ENCODE measurements around the gene ARL6IP4. TPM values are rescaled to one million over a fixed set of nuclear protein-coding genes. Genes with fewer than 3 reads are reported as not detected.

Gene ARL6IP4
- total and polyA plus RNA-seq, 5 donors: 158 to 299 (median 170) TPM

- no peaks in the 10 kb centered on the region for H3K9me3 ChIP-seq (ENCODE audit: control insufficient read depth, low read length)
- H3K27ac ChIP-seq (ENCODE audit: low read length): no peak overlapping the region
- peak in 2 of 3 donors; percentile 29 to 48 for DNase-seq
- intact Hi-C loops (cut with DNase I): no loop called here
- 94% methylated on average over 13 of the region's 13 CpGs for WGBS
- no peak for ATAC-seq
- H3K27me3 ChIP-seq (ENCODE audit: control insufficient read depth, insufficient read depth): no peaks in the 10 kb centered on the region
- H3K4me1 ChIP-seq (ENCODE audit: control insufficient read depth, insufficient read depth, low read length): peaks cover 2% of the 10 kb centered on the region
- no peak overlapping the region for H3K4me3 ChIP-seq (ENCODE audit: low read length)
Measured at GRCh38 chr12:122990961-122991622, 10.6 kb downstream of the ARL6IP4 start.

GRCh38 chr12:122991623-122992275, 11.3 kb downstream of the ARL6IP4 start:
- H3K4me3 ChIP-seq (ENCODE audit: low read length): no peak overlapping the region
- no peak for ATAC-seq
- peaks cover 2% of the 10 kb centered on the region for H3K4me1 ChIP-seq (ENCODE audit: control insufficient read depth, insufficient read depth, low read length)
- no peak overlapping the region for H3K27ac ChIP-seq (ENCODE audit: low read length)
- no peaks in the 10 kb centered on the region for H3K9me3 ChIP-seq (ENCODE audit: control insufficient read depth, low read length)
- DNase-seq: peak in 2 of 3 donors; percentile 56 to 64
- H3K27me3 ChIP-seq (ENCODE audit: control insufficient read depth, insufficient read depth): no peaks in the 10 kb centered on the region
- 82% methylated on average over 27 of the region's 27 CpGs for WGBS
- intact Hi-C loops (cut with DNase I): no loop called here

GRCh38 chr12:122992386-122992785, 11.9 kb downstream of the ARL6IP4 start:
- DNase-seq: peak in 2 of 3 donors; percentile 37 to 55
- no peaks in the 10 kb centered on the region for H3K27me3 ChIP-seq (ENCODE audit: control insufficient read depth, insufficient read depth)
- no peak for ATAC-seq
- H3K4me3 ChIP-seq (ENCODE audit: low read length): no peak overlapping the region
- no peak overlapping the region for H3K27ac ChIP-seq (ENCODE audit: low read length)
- no peaks in the 10 kb centered on the region for H3K9me3 ChIP-seq (ENCODE audit: control insufficient read depth, low read length)
- intact Hi-C loops (cut with DNase I): no loop called here
- H3K4me1 ChIP-seq (ENCODE audit: control insufficient read depth, insufficient read depth, low read length): peaks cover 2% of the 10 kb centered on the region
- 70% methylated on average over 19 of the region's 19 CpGs for WGBS

GRCh38 chr12:122994140-122994675, 13.7 kb downstream of the ARL6IP4 start:
- no peak for ATAC-seq
- Histone ChIP-seq H3K4me1 (ENCODE audit: control insufficient read depth, insufficient read depth, low read length) (peaks cover 2% of the 10 kb centered on the region), H3K9me3 (ENCODE audit: control insufficient read depth, low read length) (no peaks in the 10 kb centered on the region), H3K4me3 (ENCODE audit: low read length) (no peak overlapping the region), H3K27ac (ENCODE audit: low read length) (no peak overlapping the region), H3K27me3 (ENCODE audit: control insufficient read depth, insufficient read depth) (no peaks in the 10 kb centered on the region)
- DNase-seq: peak in 2 of 3 donors; percentile 27 to 32
- intact Hi-C loops (cut with DNase I): no loop called here
- WGBS: 94% methylated on average over 10 of the region's 10 CpGs

GRCh38 chr12:122994781-122995502, 14.5 kb downstream of the ARL6IP4 start:
- H3K27ac ChIP-seq (ENCODE audit: low read length): no peak overlapping the region
- peaks cover 2% of the 10 kb centered on the region for H3K4me1 ChIP-seq (ENCODE audit: control insufficient read depth, insufficient read depth, low read length)
- ATAC-seq (no peak), DNase-seq (peak in 2 of 3 donors; percentile 7 to 43)
- H3K9me3 ChIP-seq (ENCODE audit: control insufficient read depth, low read length): no peaks in the 10 kb centered on the region
- H3K27me3 ChIP-seq (ENCODE audit: control insufficient read depth, insufficient read depth): no peaks in the 10 kb centered on the region
- intact Hi-C loops (cut with DNase I): no loop called here
- 87% methylated on average over 13 of the region's 13 CpGs for WGBS
- H3K4me3 ChIP-seq (ENCODE audit: low read length): no peak overlapping the region

GRCh38 chr12:122995503-122996187, 15.2 kb downstream of the ARL6IP4 start:
- ATAC-seq: peak; percentile 36 to 63
- Histone ChIP-seq H3K4me3 (ENCODE audit: low read length) (no peak overlapping the region), H3K9me3 (ENCODE audit: control insufficient read depth, low read length) (no peaks in the 10 kb centered on the region), H3K27ac (ENCODE audit: low read length) (no peak overlapping the region), H3K4me1 (ENCODE audit: control insufficient read depth, insufficient read depth, low read length) (peaks cover 2% of the 10 kb centered on the region), H3K27me3 (ENCODE audit: control insufficient read depth, insufficient read depth) (no peaks in the 10 kb centered on the region)
- DNase-seq: peak; percentile 66 to 90 (median 90)
- WGBS: 67% methylated on average over 20 of the region's 20 CpGs
- intact Hi-C loops (cut with DNase I): no loop called here

- no peak for ATAC-seq
- intact Hi-C loops (cut with DNase I): no loop called here
- 95% methylated on average over 7 of the region's 7 CpGs for WGBS
- Histone ChIP-seq H3K4me1 (ENCODE audit: control insufficient read depth, insufficient read depth, low read length) (peaks cover 2% of the 10 kb centered on the region), H3K27ac (ENCODE audit: low read length) (no peak overlapping the region), H3K27me3 (ENCODE audit: control insufficient read depth, insufficient read depth) (no peaks in the 10 kb centered on the region), H3K9me3 (ENCODE audit: control insufficient read depth, low read length) (no peaks in the 10 kb centered on the region), H3K4me3 (ENCODE audit: low read length) (no peak overlapping the region)
- DNase-seq: peak in 2 of 3 donors; percentile 44 to 55
Measured at GRCh38 chr12:122996188-122996601, 15.7 kb downstream of the ARL6IP4 start.

- intact Hi-C loops (cut with DNase I): no loop called here
- no peaks in the 10 kb centered on the region for H3K27me3 ChIP-seq (ENCODE audit: control insufficient read depth, insufficient read depth)
- H3K9me3 ChIP-seq (ENCODE audit: control insufficient read depth, low read length): no peaks in the 10 kb centered on the region
- DNase-seq (peak in 2 of 3 donors; percentile 24 to 44), ATAC-seq (no peak)
- H3K4me1 ChIP-seq (ENCODE audit: control insufficient read depth, insufficient read depth, low read length): peaks cover 2% of the 10 kb centered on the region
- H3K27ac ChIP-seq (ENCODE audit: low read length): no peak overlapping the region
- H3K4me3 ChIP-seq (ENCODE audit: low read length): no peak overlapping the region
- 90% methylated on average over 16 of the region's 16 CpGs for WGBS
Measured at GRCh38 chr12:122996621-122997342, 16.3 kb downstream of the ARL6IP4 start.

GRCh38 chr12:122997343-122998250, 17.1 kb downstream of the ARL6IP4 start:
- DNase-seq (peak in 2 of 3 donors; percentile 44 to 56), ATAC-seq (no peak)
- 91% methylated on average over 25 of the region's 25 CpGs for WGBS
- intact Hi-C loops (cut with DNase I): no loop called here
- Histone ChIP-seq H3K4me3 (ENCODE audit: low read length) (no peak overlapping the region), H3K27me3 (ENCODE audit: control insufficient read depth, insufficient read depth) (no peaks in the 10 kb centered on the region), H3K9me3 (ENCODE audit: control insufficient read depth, low read length) (no peaks in the 10 kb centered on the region), H3K4me1 (ENCODE audit: control insufficient read depth, insufficient read depth, low read length) (peaks cover 2% of the 10 kb centered on the region), H3K27ac (ENCODE audit: low read length) (no peak overlapping the region)

Data from right cardiac atrium (tissue), 5 donors.